Measurements from ENCODE around the gene DDX41.
"Not testable (repeated sequence)": the region's sequence is repeated elsewhere in the genome, so short reads cannot be mapped to it uniquely, and the experiment has no call there.

DDX41 gene

DNA sequence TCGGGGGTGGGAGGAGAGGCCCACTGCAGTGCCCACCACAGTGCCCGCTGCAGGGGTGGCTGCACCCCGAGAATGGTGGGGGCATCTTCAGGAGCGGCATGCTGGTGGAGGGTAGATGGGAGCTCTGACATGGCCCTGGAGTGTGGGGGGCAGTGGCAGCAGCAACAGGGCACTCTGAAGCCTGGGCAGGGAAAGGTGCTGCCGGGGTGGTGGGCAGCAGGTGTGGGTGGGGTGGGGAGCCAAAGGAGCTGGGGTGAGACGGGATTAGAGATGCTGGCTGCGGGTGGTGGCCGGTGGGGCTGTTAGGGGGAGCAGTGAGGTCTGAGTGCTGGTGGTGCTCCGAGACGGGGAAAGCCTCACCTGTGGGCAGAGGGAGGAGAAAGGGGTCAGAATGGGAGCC, 19.6 kb upstream of the DDX41 start:
- Histone ChIP-seq H3K4me3 (ENCODE audit: insufficient read length, low read depth) (no peak overlapping the region), H3K27me3 (ENCODE audit: insufficient read depth, insufficient read length) (no peaks in the 10 kb centered on the region), H3K9ac (ENCODE audit: insufficient read length, low read depth) (no peak overlapping the region), H3K36me3 (ENCODE audit: insufficient read depth, insufficient read length, low read length) (peaks cover 85% of the 10 kb centered on the region), H3K4me1 (ENCODE audit: insufficient read depth, insufficient read length) (peaks cover 8% of the 10 kb centered on the region), H3K9me3 (ENCODE audit: insufficient read depth, low read length) (no peaks in the 10 kb centered on the region)
- TF ChIP-seq ZNF274 (IDR thresholded peaks at IDR 0.05; ENCODE audit: low read depth, low read length): no peak
- no peak for TF ChIP-seq YY1 (IDR thresholded peaks at IDR 0.05; ENCODE audit: insufficient read depth, insufficient read length)
- TF ChIP-seq SUZ12 (IDR thresholded peaks at IDR 0.05; ENCODE audit: extremely low read depth, insufficient read depth, insufficient read length): no peak
- DNase-seq (ENCODE audit: low read depth, low spot score): no peak

DNA sequence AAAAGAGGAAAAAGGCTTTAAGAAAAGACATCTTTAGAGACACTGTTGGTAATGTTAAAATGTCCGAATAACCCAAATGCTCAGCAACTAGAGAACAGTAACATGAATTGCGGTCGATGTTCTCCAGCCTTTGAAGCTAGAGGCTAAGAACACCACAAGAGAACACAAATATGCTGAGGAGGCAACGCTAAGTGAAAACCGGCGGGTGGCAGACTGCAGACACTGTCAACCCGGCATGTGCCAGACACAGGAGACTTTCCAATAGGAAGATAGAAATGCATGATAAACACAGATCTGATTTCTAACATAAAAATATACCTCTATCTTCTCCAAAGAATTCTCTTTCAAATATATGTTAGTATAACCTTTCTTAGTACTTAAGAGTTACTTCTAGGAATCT, 18.4 kb upstream of the DDX41 start:
- Histone ChIP-seq H3K36me3 (ENCODE audit: insufficient read depth, insufficient read length, low read length) (peaks cover 92% of the 10 kb centered on the region), H3K9ac (ENCODE audit: insufficient read length, low read depth) (no peak overlapping the region), H3K9me3 (ENCODE audit: insufficient read depth, low read length) (no peaks in the 10 kb centered on the region), H3K4me1 (ENCODE audit: insufficient read depth, insufficient read length) (peaks cover 8% of the 10 kb centered on the region), H3K27me3 (ENCODE audit: insufficient read depth, insufficient read length) (no peaks in the 10 kb centered on the region), H3K4me3 (ENCODE audit: insufficient read length, low read depth) (no peak overlapping the region)
- DNase-seq (ENCODE audit: low read depth, low spot score): no peak
- TF ChIP-seq YY1 (IDR thresholded peaks at IDR 0.05; ENCODE audit: insufficient read depth, insufficient read length) (no peak), SUZ12 (IDR thresholded peaks at IDR 0.05; ENCODE audit: extremely low read depth, insufficient read depth, insufficient read length) (no peak), ZNF274 (IDR thresholded peaks at IDR 0.05; ENCODE audit: low read depth, low read length) (no peak)

DNA sequence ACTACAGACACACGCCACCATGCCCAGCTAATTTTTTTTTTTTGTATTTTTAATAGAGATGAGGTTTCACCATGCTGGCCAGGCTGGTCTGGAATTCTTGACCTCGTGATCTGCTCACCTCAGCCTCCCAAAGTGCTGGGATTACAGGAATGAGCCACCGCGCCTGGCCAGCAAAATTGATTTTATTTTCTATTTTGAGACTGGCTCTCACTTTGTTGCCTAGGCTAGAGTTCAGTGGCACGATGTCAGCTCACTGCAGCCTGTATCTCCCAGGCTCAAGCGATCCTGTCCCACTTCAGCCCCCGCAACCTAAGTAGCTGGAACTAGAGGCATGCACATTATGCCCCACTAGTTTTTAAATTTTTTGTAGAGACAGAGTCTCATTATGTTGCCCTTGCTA, 17.7 kb upstream of the DDX41 start:
- H3K36me3 ChIP-seq (ENCODE audit: insufficient read depth, insufficient read length, low read length): peaks cover 95% of the 10 kb centered on the region
- not testable (repeated sequence) for H3K27me3 ChIP-seq (ENCODE audit: insufficient read depth, insufficient read length); H3K4me1 ChIP-seq (ENCODE audit: insufficient read depth, insufficient read length); H3K9me3 ChIP-seq (ENCODE audit: insufficient read depth, low read length); H3K9ac ChIP-seq (ENCODE audit: insufficient read length, low read depth); H3K4me3 ChIP-seq (ENCODE audit: insufficient read length, low read depth); DNase-seq (ENCODE audit: low read depth, low spot score)

DNA sequence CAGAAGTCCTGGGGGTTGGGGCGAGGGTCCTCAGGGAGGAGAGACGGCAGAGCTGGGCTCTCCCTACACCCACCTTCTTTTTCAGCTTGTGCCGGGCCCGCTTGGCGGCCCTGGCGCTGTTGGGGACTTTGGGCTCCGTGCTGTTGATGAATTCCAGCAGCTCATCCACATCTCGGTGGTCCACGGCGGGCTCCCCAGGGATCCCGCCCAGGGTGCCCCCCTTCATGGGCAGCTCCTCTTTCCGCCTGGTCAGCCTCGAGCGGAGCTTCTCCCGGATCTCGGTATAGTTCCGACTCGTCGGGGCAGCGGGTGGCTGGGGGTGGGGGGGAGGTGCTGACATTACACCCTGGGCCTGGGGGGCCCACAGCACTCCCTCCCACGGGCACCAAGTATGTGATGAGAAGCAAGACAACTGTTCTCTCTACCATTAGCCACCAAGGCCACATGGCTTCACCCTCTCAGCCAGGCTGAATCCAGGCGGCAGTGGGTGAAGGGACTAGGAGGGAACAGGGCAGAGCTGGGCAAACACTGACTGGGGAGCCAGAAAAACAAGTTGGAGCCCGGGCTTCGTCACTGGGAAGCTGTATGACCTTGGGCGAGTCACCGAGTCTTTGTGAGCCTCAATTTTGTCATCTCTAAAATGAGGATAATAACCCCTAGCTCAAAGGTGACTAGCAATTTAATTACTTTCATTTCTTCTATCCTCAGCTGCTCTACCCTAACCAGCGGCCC, 14.6 kb upstream of the DDX41 start:
- no peaks in the 10 kb centered on the region for H3K27me3 ChIP-seq (ENCODE audit: insufficient read depth, insufficient read length)
- no peak for DNase-seq (ENCODE audit: low read depth, low spot score)
- no peaks in the 10 kb centered on the region for H3K9me3 ChIP-seq (ENCODE audit: insufficient read depth, low read length)
- no peak overlapping the region for H3K4me3 ChIP-seq (ENCODE audit: insufficient read length, low read depth)
- TF ChIP-seq YY1 (IDR thresholded peaks at IDR 0.05; ENCODE audit: insufficient read depth, insufficient read length) (no peak), SUZ12 (IDR thresholded peaks at IDR 0.05; ENCODE audit: extremely low read depth, insufficient read depth, insufficient read length) (no peak), ZNF274 (IDR thresholded peaks at IDR 0.05; ENCODE audit: low read depth, low read length) (no peak)
- H3K9ac ChIP-seq (ENCODE audit: insufficient read length, low read depth): no peak overlapping the region
- H3K36me3 ChIP-seq (ENCODE audit: insufficient read depth, insufficient read length, low read length): peaks cover 97% of the 10 kb centered on the region
- H3K4me1 ChIP-seq (ENCODE audit: insufficient read depth, insufficient read length): no peaks in the 10 kb centered on the region

DNA sequence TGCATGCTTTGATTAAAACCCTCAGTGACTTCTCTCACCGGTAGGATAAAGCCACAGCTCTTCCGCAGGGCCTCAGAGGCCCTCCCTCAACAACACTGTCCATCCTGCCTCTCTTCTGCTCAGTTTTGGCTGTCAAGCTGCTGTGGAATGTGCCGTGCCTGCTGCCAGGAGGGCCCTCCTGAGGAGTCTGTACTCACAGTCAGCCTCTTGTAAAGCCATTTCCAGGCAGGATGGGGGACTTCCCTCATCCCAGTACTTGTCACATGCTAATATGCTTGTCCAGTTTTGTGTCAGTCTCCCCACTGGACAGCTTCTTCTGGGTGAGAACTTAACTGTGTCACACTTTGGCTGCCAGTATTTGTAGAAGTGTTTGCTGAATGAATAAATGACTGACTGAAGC, 13.9 kb upstream of the DDX41 start:
- H3K36me3 ChIP-seq (ENCODE audit: insufficient read depth, insufficient read length, low read length): peaks cover 97% of the 10 kb centered on the region
- no peak for TF ChIP-seq SUZ12 (IDR thresholded peaks at IDR 0.05; ENCODE audit: extremely low read depth, insufficient read depth, insufficient read length)
- TF ChIP-seq YY1 (IDR thresholded peaks at IDR 0.05; ENCODE audit: insufficient read depth, insufficient read length): no peak
- no peak for TF ChIP-seq ZNF274 (IDR thresholded peaks at IDR 0.05; ENCODE audit: low read depth, low read length)
- no peaks in the 10 kb centered on the region for H3K4me1 ChIP-seq (ENCODE audit: insufficient read depth, insufficient read length)

GRCh38 chr5:177529247-177530203, 12.8 kb upstream of the DDX41 start:
- Histone ChIP-seq H3K36me3 (ENCODE audit: insufficient read depth, insufficient read length, low read length) (peaks cover 97% of the 10 kb centered on the region), H3K4me3 (ENCODE audit: insufficient read length, low read depth) (no peak overlapping the region), H3K9ac (ENCODE audit: insufficient read length, low read depth) (no peak overlapping the region), H3K4me1 (ENCODE audit: insufficient read depth, insufficient read length) (peaks cover 3% of the 10 kb centered on the region), H3K27me3 (ENCODE audit: insufficient read depth, insufficient read length) (no peaks in the 10 kb centered on the region), H3K9me3 (ENCODE audit: insufficient read depth, low read length) (no peaks in the 10 kb centered on the region)
- no peak for DNase-seq (ENCODE audit: low read depth, low spot score)
- TF ChIP-seq ZNF274 (IDR thresholded peaks at IDR 0.05; ENCODE audit: low read depth, low read length) (no peak), SUZ12 (IDR thresholded peaks at IDR 0.05; ENCODE audit: extremely low read depth, insufficient read depth, insufficient read length) (no peak)

More for the DNA sequence above, 13.9 kb upstream of the DDX41 start:
- no peak overlapping the region for H3K4me3 ChIP-seq (ENCODE audit: insufficient read length, low read depth)
- H3K9me3 ChIP-seq (ENCODE audit: insufficient read depth, low read length): no peaks in the 10 kb centered on the region
- no peaks in the 10 kb centered on the region for H3K27me3 ChIP-seq (ENCODE audit: insufficient read depth, insufficient read length)
- no peak for DNase-seq (ENCODE audit: low read depth, low spot score)
- H3K9ac ChIP-seq (ENCODE audit: insufficient read length, low read depth): no peak overlapping the region

DNA sequence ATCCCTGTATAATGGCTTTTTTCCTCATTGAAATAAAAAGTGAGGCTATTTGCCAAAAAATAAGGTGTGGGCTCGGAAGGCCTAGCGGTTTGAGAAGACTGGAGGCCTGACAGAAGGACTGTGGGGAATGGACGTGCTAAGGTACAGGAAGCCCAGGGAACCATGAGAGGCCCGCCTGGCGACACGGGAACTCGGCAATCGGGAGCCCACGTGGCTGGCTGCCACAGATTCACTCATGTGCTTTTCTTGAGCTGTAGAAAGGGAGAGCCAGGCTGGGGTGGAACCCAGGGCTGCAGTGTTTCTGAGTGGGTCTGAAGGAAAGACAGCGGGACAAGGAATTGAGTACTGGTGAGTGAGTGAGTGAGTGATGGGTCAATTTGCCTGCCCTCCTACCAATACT, 11.9 kb upstream of the DDX41 start:
- no peaks in the 10 kb centered on the region for H3K9me3 ChIP-seq (ENCODE audit: insufficient read depth, low read length)
- peaks cover 3% of the 10 kb centered on the region for H3K4me1 ChIP-seq (ENCODE audit: insufficient read depth, insufficient read length)
- no peak overlapping the region for H3K9ac ChIP-seq (ENCODE audit: insufficient read length, low read depth)
- H3K4me3 ChIP-seq (ENCODE audit: insufficient read length, low read depth): no peak overlapping the region
- H3K27me3 ChIP-seq (ENCODE audit: insufficient read depth, insufficient read length): no peaks in the 10 kb centered on the region
- TF ChIP-seq SUZ12 (IDR thresholded peaks at IDR 0.05; ENCODE audit: extremely low read depth, insufficient read depth, insufficient read length): no peak
- no peak for DNase-seq (ENCODE audit: low read depth, low spot score)
- H3K36me3 ChIP-seq (ENCODE audit: insufficient read depth, insufficient read length, low read length): peaks cover 97% of the 10 kb centered on the region

Data from NT2/D1 (cell line).